Lower lobe of right lung (tissue), 2 donors: ENCODE data around the gene SLMAP. TPM values are rescaled to one million over a fixed set of nuclear protein-coding genes. Genes with fewer than 3 reads are reported as not detected.

Source experiments
- ATAC-seq, 2 donors: fragments of 200-7000 bp; cut with Tn5 transposase; one replicate each; pipeline ENCODE4 v1.9.1; 2020 to 2022; ENCODE audit warnings: mild to moderate bottlenecking in 2 of 2, moderate library complexity in 2 of 2
- DNase-seq: peaks from one replicate; pipeline ENCODE4 v3.0.0-alpha.2; 2020
- H3K27ac ChIP-seq: fragments of 200-600 bp; one replicate; pipeline ENCODE4 v1.8.0; 2022
- H3K27me3 ChIP-seq: fragments of 200-600 bp; one replicate; pipeline ENCODE4 v1.8.0; 2022; ENCODE audit warnings: low read depth
- H3K36me3 ChIP-seq: fragments of 200-600 bp; one replicate; pipeline ENCODE4 v1.8.0; 2022; ENCODE audit warnings: mild to moderate bottlenecking
- H3K4me1 ChIP-seq: fragments of 200-600 bp; one replicate; pipeline ENCODE4 v1.8.0; 2022
- H3K4me3 ChIP-seq: fragments of 200-600 bp; one replicate; pipeline ENCODE4 v1.8.0; 2022; ENCODE audit warnings: mild to moderate bottlenecking
- H3K9me3 ChIP-seq: fragments of 200-600 bp; one replicate; pipeline ENCODE4 v1.8.0; 2022
- CTCF ChIP-seq: fragments of 200-600 bp; IDR thresholded peaks from one replicate; pipeline ENCODE4 v1.8.0; 2022; ENCODE audit warnings: antibody characterized with exemption, mild to moderate bottlenecking
- intact Hi-C: fragments of 100-400 bp; cut with DNase I; formaldehyde crosslinking; loops from one replicate; pipeline ENCODE4 v1.11.0; 2022
- long read RNA-seq: library from polyadenylated mRNA; unstranded; transcript quantifications from one replicate; pipeline ENCODE4 v2.0.0, GENCODE V29; 2021
- total RNA-seq: library from RNA; stranded (reverse); fragmentation: NEBNext Ultra II Directional; extraction: Animal tissue kit (Norgen Biotek cat#: 25700); gene quantifications from one replicate; pipeline ENCODE4 v1.2.1, GENCODE V29; 2021
- donor health status: DM: no; HTN: yes; CAD: no; lungs with severe emphysema.

SLMAP gene
- 66.3 TPM for total RNA-seq
- long read RNA-seq, transcript SLMAP-205 (11 exons, 3,066 nt) = major isoform, 7 of 52 reads
- long read RNA-seq, partial matches to known transcripts = 25 of 52 reads
- long read RNA-seq, other reads (novel, unspliced or antisense) = 20 of 52 reads

DNA sequence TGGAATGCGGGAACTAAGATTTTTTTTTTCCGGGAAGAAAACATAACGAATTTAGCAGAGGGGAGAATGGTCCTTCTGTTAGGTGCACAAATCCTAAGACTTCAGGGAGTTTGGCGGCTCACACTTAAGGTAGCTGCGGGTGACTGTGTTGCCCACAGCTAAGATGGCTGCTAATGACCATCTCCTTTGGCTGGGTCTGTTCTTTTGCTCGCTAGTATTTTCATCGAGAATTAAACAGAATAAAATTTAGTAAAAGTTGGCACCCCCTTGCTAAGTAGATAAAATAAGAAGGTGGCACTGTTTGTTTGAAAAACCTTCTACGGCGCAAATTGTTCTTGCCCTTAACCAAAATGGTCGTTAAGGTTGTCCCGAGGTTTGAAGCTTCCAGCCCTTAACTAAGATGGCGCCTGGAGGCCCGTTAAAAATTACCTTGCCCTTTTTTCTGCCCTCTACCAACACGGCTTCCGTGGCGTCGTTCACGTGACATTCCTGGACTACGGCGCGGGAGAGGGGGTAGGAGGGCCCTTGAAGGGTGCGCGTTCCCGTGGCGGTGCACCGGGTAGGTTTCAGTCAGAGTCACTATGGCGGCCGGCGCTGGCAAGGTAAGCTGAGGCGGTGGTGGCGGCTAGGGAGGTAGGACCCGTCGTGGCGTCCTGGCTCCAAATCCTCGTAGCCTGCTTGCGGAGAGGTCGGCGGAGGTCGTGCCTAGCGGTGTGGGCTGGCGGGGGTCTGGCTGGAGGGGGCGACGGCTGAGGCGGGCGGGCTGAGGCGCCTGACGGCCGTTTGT lies at the start of gene SLMAP:
Gene SLMAP (plus strand): TSS at position 569 of the 787 bp plus-strand sequence. CDS start 1,343 bp downstream, outside the sequence.
- H3K4me3 ChIP-seq = peak within 1 kb of the TSS; percentile 95
- no peak for TF ChIP-seq CTCF
- DNase-seq (peak; percentile 99), ATAC-seq (peak; percentile 99)
- intact Hi-C loops = no loop called here
- H3K36me3 ChIP-seq = no peaks in the 10 kb centered on the region
- no peaks in the 10 kb centered on the region for H3K27me3 ChIP-seq
- peaks cover 38% of the 10 kb centered on the region for H3K4me1 ChIP-seq
- H3K27ac ChIP-seq = peak within 1 kb of the TSS; percentile 92
- H3K9me3 ChIP-seq = no peaks in the 10 kb centered on the region

- Histone ChIP-seq H3K36me3 (no peaks in the 10 kb centered on the region), H3K27me3 (no peaks in the 10 kb centered on the region), H3K4me3 (no peak overlapping the region), H3K4me1 (no peaks in the 10 kb centered on the region), H3K9me3 (no peaks in the 10 kb centered on the region), H3K27ac (no peak overlapping the region)
- ATAC-seq = peak in 1 of 2 donors; percentile 33
- intact Hi-C loops = no loop called here
- DNase-seq = no peak
- no peak for TF ChIP-seq CTCF
These were observed 49.6 kb upstream of the SLMAP start for GRCh38 chr3:57706462-57706861.

DNA sequence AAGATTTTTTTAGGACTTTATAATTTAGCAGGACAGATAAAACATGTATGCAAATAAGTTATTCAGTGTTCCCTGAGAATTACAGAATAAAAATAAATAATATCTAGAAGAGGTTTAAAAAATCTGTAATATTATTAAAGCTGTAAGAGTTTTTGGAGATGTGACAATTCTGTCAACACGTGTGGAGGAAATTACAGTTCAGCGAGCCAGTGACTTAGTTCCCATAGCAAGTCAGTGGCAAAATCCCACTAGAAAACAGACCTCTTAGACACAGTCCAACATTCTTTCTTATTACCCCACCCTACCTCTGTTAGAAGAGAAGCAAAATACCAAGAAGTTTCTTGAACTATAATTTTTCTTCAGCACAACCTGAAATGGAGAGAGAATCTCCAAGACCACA lies 47.1 kb upstream of the SLMAP start:
- ATAC-seq = no peak

GRCh38 chr3:57709559-57709958 lies 46.5 kb upstream of the SLMAP start:
- ATAC-seq (no peak), DNase-seq (no peak)
- Histone ChIP-seq H3K9me3 (no peaks in the 10 kb centered on the region), H3K27me3 (no peaks in the 10 kb centered on the region), H3K36me3 (no peaks in the 10 kb centered on the region), H3K27ac (no peak overlapping the region), H3K4me3 (no peak overlapping the region), H3K4me1 (no peaks in the 10 kb centered on the region)
- no peak for TF ChIP-seq CTCF
- intact Hi-C loops = no loop called here

More for the DNA sequence above, 47.1 kb upstream of the SLMAP start:
- no peaks in the 10 kb centered on the region for H3K9me3 ChIP-seq
- no peaks in the 10 kb centered on the region for H3K4me1 ChIP-seq
- no peak overlapping the region for H3K27ac ChIP-seq
- H3K36me3 ChIP-seq = no peaks in the 10 kb centered on the region
- no peak for DNase-seq
- H3K27me3 ChIP-seq = no peaks in the 10 kb centered on the region
- no peak overlapping the region for H3K4me3 ChIP-seq
- intact Hi-C loops = no loop called here
- no peak for TF ChIP-seq CTCF

GRCh38 chr3:57715686-57716085 lies 40.4 kb upstream of the SLMAP start:
- H3K4me1 ChIP-seq = no peaks in the 10 kb centered on the region
- no peak for TF ChIP-seq CTCF
- H3K27ac ChIP-seq = no peak overlapping the region
- no peaks in the 10 kb centered on the region for H3K36me3 ChIP-seq
- no peak for DNase-seq
- intact Hi-C loops = no loop called here
- no peaks in the 10 kb centered on the region for H3K27me3 ChIP-seq
- ATAC-seq = no peak
- no peak overlapping the region for H3K4me3 ChIP-seq
- no peaks in the 10 kb centered on the region for H3K9me3 ChIP-seq
